Fibroblast of skin of left biceps (primary cell): Measurements from ENCODE around the gene REEP3.

Source experiments
- DNase-seq, 2 experiments: peaks; one replicate each; pipeline ENCODE4 v3.0.0-alpha.2; 2013; ENCODE audit warnings: low read depth in 2 of 2

REEP3 gene

GRCh38 chr10:63505562-63505961, 15.6 kb upstream of the REEP3 start:
- DNase-seq, result no peak

- DNase-seq, result no peak
Observed at GRCh38 chr10:63506554-63506953, 14.6 kb upstream of the REEP3 start.

GRCh38 chr10:63515002-63515763, 6.0 kb upstream of the REEP3 start:
- peak in 1 of 2 experiments; percentile 31 for DNase-seq

- DNase-seq, result no peak
Observed at GRCh38 chr10:63516207-63516606, 5.0 kb upstream of the REEP3 start.

GRCh38 chr10:63518690-63519288, 2.4 kb upstream of the REEP3 start:
- DNase-seq, result no peak

GRCh38 chr10:63521416-63522276, 445 bp downstream of the REEP3 start:
- DNase-seq, result peak; percentile 39 to 45

- DNase-seq, result no peak
Observed at GRCh38 chr10:63522277-63522687, 1.1 kb downstream of the REEP3 start.

- no peak for DNase-seq
Observed at GRCh38 chr10:63522995-63523394, 1.8 kb downstream of the REEP3 start.

- DNase-seq, result no peak
Observed at GRCh38 chr10:63525021-63525420, 3.8 kb downstream of the REEP3 start.

GRCh38 chr10:63527401-63527800, 6.2 kb downstream of the REEP3 start:
- DNase-seq, result no peak

- DNase-seq, result no peak
Observed at GRCh38 chr10:63528084-63528744, 7.0 kb downstream of the REEP3 start.

- DNase-seq, result no peak
Observed at GRCh38 chr10:63530409-63530808, 9.2 kb downstream of the REEP3 start.

GRCh38 chr10:63534723-63535122, 13.5 kb downstream of the REEP3 start:
- no peak for DNase-seq

- no peak for DNase-seq
Observed at GRCh38 chr10:63536698-63537097, 15.5 kb downstream of the REEP3 start.

GRCh38 chr10:63537536-63537935, 16.3 kb downstream of the REEP3 start:
- DNase-seq, result no peak

- DNase-seq, result no peak
Observed at GRCh38 chr10:63539377-63539776, 18.2 kb downstream of the REEP3 start.

- no peak for DNase-seq
Observed at GRCh38 chr10:63539994-63540393, 18.8 kb downstream of the REEP3 start.

GRCh38 chr10:63542835-63543575, 21.8 kb downstream of the REEP3 start:
- no peak for DNase-seq

GRCh38 chr10:63543576-63543962, 22.4 kb downstream of the REEP3 start:
- DNase-seq, result no peak

- DNase-seq, result no peak
Observed at GRCh38 chr10:63544418-63544817, 23.2 kb downstream of the REEP3 start.

GRCh38 chr10:63547628-63548360, 26.6 kb downstream of the REEP3 start:
- no peak for DNase-seq
